ENCODE results near the gene COQ6.

DNA sequence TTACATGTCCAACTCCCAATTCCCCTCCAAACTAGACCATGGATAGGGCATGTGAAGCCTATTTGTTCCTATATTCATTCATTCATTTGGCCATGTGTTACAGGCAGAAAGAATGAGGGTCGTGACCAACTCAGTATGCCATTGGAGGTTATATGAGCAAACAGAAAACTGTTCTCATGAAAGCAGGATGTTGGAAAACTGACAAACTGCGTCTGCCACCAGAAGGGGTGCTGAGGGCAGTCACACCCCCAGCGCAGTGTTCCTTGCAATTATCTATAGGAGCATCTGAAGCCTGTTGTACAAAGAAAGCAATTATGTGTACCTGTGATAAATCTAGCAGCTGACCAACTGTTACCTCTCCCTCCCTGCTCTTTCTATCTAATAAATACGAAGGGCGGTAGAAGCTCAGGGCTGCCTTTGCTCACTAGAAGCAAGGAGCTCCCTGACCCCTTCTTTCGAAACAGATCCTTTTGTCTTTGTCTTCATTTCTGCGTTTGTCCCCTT lies 47.9 kb downstream of the COQ6 start:
- TF ChIP-seq, protein P1, sequence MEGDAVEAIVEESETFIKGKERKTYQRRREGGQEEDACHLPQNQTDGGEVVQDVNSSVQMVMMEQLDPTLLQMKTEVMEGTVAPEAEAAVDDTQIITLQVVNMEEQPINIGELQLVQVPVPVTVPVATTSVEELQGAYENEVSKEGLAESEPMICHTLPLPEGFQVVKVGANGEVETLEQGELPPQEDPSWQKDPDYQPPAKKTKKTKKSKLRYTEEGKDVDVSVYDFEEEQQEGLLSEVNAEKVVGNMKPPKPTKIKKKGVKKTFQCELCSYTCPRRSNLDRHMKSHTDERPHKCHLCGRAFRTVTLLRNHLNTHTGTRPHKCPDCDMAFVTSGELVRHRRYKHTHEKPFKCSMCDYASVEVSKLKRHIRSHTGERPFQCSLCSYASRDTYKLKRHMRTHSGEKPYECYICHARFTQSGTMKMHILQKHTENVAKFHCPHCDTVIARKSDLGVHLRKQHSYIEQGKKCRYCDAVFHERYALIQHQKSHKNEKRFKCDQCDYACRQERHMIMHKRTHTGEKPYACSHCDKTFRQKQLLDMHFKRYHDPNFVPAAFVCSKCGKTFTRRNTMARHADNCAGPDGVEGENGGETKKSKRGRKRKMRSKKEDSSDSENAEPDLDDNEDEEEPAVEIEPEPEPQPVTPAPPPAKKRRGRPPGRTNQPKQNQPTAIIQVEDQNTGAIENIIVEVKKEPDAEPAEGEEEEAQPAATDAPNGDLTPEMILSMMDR (conservative IDR thresholded peaks at IDR 0.05; ENCODE audit: low read length), result no peak
- TF ChIP-seq EZH2phosphoT487 (IDR thresholded peaks at IDR 0.05; ENCODE audit: borderline replicate concordance, low read depth, low read length), result no peak
